GM18502 (cell line): ENCODE data around the gene NTN1.
"Not testable (repeated sequence)": the region's sequence is repeated elsewhere in the genome, so short reads cannot be mapped to it uniquely, and the experiment has no call there.

Experiments
- ATAC-seq: cut with Tn5 transposase; IDR thresholded peaks from one replicate; pipeline ENCODE4 v1.9.1; 2021; ENCODE audit warnings: mild to moderate bottlenecking; ENCODE audit not compliant: unreplicated experiment, poor library complexity

The NTN1 gene

DNA sequence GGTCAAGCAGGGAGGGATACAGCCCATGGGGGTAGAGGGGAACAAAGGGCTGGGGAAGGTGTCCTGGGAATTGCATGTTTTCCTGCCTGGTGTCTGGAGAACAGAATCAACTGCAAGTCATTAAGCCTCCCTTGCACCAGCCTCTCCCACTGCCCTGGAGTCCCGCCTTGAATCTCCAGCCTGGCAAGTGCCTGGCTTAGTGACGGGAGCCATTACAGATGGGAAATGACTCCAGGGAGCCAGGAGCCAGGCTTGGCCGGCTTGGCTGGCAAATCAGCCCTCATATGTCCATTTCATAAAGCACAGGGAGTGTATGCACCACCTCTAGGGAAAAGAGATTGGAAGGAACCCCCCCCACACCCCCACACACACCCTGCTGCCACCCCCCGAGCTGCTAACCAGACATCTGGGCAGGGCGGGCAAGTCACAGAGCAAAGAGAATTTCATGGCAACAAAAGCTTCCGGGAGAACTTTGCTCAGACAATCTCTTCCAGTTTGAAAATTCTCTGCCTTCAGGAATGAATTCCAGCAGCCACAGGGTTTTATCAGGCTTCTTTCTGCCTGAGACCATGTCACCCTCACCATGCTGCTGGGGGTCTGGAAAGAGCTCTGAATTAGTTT lies 127.7 kb downstream of the NTN1 start:
- ATAC-seq, result no peak

DNA sequence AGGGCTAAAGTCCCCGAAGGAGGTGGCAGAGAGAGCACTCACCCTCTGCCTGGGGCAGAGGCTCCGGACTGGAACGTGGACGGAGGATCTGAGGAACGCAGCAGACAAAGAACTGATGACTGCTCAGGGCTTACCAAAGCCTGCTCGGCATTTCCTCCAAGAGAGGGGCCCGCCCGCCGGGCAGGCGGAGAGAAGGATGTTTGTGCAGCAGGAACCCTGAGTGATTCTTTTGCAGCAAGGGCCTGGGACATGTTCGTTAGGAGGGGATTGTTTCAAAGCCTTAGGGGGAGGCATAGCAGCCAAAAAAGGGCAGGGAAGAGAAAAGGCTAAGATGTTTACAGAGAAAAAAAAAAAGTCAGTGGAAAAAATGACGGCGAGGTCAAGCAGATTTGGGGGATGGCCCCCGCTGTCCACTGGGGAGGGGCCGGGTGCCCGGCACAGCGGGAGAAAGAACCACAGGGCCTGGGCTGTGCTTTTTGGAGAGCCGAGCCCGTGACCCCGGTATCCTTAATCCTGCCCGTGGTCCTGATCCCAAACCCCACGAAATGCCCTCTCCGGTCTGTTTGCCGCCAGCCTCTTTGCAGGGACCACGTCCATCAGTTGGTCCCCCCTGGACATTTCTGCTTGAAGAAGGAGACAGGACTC lies 129.3 kb downstream of the NTN1 start:
- no peak for ATAC-seq

DNA sequence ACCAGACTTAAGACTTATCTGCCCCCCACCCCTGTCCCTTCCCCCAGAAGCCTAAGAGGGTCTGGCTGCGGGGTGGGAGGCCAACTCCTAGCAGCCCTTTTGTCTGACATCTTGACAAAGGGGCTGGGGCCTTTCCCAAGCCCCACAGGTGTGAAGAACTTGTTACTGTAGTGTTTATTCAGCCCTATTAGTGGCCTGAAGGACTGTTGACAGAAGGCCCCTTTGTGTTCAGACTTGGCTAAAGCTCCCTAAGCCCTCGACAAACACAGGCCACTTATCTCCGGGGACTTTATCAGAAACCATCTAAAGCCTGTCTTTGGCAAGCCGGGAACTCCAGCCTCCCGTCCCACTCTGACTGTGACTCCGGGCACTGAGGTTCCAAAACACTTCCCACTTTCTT lies 129.8 kb downstream of the NTN1 start:
- no peak for ATAC-seq

DNA sequence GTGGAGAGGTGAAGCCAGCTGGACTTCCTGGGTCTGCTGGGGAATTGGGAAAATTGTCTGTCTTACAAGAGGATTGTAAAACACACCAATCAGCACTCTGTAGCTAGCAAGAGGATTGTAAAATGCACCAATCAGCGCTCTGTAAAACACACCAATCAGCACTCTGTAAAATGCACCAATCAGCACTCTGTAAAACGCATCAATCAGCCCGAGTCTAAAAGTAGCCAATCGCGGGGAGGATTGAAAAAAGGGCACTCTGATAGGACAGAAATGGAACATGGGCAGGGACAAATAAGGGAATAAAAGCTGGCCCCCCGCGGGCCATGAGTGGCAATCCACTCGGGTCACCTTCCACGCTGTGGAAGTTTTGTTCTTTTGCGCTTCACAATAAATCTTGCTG lies 130.4 kb downstream of the NTN1 start:
- ATAC-seq, result not testable (repeated sequence)

DNA sequence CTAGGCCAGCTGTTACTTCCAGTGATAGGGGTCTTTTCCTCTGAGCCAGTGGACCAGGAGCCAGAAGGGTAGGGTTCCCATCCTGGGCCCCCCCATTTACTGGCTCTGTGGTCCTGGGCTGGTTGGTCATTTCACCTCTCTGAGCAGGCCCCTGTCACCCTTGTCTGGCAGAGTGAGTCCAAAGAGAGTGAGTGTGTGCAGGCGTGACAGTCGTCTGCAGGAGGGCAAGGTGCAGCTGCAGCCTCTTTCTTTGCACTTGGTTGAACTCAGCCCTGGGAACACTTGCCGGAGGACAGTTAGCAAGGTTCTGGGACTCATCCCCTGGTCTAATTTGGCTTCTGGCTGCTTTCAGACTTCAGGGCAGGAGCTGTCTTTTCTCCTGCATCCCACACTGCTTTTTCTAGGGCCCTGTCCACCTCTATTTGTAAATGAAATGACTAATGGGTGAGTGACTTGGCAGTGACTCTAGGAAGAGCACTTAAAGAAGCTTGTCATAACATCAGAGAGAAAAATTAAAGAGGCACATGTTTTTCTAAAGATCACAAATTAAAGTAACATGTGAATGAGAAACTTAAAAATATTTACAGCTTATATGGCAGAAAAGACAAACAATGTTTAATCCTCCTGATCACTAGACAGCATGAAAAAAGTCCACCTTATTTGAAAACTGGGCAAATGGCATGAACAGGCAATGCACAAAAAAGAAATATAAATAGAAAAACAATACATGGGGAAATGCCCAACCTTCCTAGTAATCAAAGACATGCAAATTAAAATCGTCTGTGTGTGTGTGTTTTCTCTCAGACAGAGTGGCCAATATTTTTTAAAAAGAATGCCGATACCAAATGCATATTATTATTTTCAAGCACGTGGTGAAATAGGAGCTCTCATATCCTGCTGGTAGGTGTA lies 137.5 kb downstream of the NTN1 start:
- no peak for ATAC-seq

DNA sequence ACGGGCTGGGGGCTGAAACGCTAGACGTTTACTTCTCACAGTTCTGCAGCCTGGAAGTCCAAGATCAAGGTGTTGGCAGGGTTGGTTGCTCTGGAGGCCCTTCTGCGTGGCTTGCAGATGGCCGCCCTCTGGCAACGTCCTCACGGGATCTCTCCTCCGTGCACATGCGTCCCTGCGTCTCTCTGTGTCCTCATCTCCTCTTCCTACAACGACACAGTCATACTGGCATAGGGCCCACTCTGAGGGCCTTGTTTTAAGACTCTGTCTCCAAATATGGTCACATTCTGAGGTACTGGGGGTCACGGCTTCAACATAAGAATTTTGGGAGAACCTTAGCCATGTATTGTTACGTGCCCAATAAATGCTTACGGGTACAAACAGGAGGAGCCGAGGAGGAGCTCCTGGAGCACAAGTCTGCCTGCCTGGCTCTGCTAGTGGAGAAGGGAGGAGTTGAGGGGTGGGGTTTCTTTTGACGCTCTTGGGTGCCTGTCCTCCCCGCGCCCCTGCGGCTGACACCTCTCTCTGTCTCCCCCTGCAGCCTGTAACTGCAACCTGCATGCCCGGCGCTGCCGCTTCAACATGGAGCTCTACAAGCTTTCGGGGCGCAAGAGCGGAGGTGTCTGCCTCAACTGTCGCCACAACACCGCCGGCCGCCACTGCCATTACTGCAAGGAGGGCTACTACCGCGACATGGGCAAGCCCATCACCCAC lies 141.1 kb downstream of the NTN1 start:
- ATAC-seq, result no peak

DNA sequence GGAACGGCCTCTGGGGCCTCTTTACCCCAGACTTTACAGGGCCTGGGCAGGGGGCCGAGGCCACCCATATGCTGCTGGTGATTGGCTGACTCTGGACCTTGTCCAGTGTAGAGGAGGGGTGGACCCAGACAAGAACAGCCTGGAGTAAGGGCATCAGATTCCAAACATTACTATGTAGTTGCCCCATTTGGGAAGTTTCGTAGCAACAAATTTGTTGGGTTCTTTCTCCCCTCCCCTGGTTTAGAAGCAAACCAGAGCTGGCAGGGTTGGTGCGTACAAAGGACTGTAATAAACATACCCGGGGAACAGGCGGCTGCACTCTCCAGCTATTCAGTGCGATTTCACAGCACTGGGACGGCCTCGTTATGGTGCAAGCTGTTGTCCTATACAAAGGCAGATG lies 145.5 kb downstream of the NTN1 start:
- no peak for ATAC-seq

DNA sequence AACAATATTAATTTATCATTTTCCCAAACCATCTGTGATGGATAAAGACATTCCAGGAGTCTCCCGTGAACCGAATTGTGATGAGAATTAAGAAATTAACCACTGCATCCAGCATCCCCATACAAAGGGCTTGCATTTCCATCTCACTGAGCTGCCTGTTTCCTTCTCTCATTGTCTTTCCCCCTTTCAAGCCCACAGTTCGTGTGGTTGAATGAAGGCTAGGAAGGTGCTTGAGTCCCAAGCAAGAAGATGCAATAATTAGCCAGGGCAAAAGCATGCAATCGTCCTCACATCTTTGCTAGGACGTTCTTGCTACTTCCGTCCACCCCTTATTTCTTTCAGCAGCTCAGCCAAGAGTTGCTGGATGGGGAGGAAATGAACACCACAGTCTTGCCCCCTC lies 146.1 kb downstream of the NTN1 start:
- ATAC-seq, result no peak

DNA sequence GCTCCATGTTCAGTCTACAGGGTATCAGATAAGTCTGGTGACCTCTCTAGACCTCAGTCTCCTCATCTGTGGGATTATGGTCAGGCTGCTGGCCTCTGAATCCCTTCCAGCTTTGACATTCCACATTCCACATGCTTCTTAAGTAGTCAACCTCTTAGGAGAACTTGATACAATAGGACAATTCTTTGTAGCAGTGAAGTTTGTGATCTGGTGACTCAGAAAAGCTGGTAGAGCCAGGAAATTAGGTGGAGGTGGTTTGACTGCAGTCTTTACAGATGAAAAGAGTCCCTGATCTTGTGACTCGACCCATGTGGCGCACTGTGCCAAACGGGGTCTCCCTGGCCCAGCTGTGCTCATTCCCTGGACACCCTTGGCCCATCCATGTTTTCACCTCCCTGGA lies 147.8 kb downstream of the NTN1 start:
- ATAC-seq, result no peak

DNA sequence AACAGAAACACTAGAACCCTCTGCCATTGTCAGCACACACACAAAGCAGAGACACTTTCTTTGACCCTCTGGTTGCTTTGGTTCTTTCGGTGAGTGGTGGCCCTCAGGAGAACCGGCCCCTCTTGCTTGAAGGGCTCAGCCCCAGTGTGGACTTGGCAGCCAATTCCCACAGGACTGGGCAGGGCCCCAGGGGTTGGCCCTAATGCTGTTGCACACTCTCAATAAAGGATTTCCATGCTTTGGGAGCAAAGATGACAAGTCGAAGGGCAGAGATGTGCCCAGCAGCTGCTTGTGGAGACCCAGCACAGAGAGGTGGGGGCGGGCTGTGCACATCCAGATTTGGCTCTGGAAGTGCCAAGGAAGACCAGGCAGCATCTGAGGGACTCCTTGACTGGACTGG lies 149.0 kb downstream of the NTN1 start:
- ATAC-seq, result no peak

DNA sequence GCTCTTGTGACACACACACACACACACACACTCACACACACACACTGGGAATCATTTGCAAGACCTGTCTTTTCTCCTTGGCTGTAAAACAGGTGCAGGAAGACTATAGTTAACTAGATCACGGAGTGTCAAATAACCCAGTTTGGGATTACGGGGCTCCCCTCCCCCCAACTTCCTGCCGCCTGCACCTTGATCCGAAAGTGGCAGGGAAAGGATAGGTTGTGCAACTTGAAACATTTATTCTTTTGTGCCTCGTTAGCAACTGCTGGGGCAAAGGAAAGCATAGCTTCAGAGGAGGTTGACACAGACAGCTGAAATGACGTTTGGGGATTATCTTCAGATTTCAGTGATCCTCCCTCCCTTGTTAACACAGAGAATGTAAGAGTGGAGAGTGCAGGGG lies 149.5 kb downstream of the NTN1 start:
- no peak for ATAC-seq

DNA sequence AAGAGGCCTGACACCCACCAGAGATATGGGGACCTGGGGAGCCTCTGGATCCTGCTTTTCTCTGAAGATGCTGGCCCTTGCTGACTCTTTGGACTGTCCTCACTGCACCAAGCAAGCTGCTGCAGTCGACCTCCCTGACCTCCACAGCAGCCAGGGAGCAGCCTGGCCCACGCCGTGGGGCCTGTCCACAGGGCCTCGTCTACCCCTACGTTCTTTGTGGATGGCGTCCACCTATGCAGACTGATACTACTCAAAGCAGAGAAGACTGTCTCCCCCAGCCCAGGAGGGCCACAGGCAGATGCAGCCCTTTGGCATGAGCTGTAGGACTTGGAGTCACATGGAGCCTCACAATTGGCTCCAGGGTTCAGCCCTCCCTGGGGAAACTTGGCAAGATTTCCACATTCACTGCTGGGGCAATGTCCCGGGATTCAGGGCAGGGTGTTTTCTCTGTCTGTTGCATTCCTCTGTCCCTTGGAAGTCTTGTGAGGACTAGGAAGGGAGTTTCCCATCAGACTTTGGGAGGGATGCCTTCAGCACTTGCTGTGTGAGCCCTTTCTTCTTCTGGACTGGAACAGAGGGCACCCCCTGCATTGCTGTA lies 152.2 kb downstream of the NTN1 start:
- no peak for ATAC-seq

DNA sequence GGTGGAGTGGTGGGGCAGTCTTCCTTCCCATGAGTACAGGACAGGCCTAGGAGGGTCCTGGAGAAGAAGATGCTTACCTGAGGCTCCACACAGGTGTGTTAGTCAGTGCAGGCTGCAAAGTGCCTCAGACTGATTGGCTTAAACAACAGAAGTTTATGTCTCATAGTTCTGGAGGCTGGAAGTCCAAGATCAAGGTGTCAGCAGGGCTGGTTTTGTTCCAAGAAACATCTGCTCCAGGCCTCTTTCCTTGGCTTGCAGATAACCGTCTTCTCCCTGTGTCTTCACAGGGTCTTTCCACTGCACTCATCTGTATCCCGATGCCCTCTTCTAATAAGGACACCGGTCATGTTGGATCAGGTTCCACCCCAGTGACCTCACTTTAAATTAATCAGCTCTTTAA lies 153.0 kb downstream of the NTN1 start:
- no peak for ATAC-seq

DNA sequence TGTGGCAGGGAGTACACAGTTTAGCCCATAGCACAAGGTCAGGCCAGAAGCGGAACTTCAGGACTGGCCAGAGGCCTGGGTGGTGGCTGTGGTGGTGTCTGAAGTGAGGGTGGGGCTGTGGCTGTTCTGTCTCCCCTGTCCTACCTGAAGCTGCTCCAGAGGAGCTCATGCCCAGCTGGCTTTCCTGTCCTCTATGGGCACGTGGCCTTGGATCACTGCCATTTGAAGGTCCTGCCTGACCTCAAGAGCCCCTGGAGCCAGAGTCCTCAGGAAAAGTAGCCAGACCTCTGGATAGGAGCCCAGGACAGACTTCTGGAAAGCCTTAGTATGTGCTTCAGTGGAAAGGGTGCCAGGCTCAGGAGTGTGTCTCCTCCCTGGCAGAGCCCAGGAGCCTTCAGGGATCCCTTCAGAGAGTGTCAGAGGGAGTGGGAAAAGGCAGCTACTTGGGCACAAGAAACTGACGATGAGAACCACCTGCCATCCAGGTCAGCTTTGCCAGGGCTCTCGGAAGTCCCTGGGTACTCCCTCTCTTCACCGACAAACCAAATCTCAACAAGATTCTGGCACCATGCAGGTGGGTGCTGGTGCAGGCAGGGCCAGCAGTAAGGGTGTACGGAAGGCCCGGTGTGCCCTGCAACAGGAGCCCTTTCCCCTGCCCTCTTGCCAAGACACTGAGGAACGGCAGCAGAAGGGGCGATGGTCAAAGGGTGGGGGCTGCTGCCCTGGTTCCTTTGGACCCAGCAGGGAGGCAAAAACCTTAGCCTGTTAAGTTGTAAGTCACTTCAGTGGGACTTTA lies 153.7 kb downstream of the NTN1 start:
- ATAC-seq, result no peak

DNA sequence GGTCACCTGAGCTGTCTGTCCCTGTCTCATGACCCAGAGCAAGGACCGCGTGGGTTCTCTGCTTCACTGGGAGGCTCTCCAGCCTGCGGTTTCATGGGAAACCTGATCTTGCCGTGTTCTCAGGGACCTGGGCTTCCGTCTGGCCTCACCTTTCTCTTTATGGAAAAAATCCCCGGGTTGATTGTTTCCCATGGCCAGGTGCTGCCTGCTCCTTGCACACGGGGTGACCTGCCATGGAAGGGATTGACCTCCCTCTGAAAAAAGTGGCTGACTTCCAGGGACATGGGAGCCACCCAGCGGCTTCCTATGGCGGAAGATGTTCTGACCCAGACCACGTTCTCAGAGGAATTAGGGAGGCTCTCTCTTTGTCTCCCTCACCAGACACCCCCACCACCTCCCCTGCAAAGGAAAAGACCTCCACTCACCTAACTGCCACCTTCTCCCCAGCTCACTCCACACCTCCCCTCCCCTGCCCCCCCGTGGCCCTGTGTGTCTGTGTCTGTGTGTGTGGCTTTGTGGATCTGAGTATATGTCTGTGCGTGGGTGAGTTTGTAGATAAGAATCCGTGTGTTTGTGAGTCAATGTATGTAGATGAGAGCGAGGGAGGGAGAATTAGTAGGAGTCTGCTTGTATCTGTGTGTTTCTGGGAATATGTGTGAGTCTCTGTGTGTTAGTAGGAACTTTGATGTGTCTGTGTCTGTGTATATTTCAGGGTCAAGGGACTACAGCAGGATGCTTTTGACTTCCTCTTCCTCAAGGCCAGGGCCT lies 154.6 kb downstream of the NTN1 start:
- no peak for ATAC-seq

DNA sequence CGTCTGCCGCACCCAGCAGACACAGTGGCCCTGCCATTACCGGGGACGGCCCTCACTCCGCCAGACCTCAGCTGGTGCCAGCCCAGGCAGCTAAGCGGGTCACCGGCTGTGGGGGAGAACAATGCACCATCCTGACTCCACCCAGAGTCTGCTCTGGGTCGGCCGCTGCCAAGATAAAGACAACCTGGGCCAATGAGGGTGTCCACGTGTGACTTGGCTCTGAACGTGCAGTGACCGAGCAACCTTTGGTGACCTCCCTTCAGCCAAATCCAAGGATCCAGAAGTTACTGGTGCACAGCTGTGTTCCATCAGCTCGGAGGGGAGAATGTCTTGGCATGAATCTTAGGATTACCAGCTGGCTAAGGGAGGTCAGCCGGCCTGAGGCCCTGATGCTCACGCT lies 155.9 kb downstream of the NTN1 start:
- no peak for ATAC-seq

DNA sequence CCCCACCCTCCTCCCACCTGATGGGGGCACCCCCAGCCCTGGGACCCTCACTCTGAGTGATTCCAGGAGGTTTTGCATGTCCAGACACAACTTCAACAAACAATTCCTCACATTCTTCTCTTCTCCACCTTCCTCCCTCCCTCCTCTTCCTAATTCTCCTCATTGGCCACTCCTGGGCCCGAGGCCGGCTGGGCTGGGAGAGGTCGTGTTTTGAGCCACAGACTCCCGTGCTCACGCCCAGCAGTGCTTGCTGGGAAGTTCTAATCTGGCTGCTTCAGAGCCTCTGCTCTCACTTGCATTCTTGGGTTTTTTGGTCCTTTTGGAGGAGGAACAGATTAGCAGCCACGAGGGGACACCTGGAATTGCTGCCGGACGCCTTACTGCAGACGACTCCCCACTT lies 157.0 kb downstream of the NTN1 start:
- no peak for ATAC-seq

DNA sequence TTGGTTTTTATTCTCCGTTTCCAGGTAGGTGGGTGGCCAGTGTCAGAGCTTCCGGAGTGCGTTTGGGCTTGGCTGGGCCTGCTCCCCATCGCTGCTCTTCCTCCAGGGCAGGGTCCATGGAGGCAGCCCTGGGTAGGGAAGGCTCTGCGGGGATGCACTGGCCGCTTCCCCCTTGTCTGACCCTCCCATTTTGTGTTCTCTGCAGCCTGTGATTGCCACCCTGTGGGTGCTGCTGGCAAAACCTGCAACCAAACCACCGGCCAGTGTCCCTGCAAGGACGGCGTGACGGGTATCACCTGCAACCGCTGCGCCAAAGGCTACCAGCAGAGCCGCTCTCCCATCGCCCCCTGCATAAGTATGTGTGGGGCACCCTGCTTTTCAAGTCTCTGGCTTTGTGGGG lies 158.3 kb downstream of the NTN1 start:
- no peak for ATAC-seq

DNA sequence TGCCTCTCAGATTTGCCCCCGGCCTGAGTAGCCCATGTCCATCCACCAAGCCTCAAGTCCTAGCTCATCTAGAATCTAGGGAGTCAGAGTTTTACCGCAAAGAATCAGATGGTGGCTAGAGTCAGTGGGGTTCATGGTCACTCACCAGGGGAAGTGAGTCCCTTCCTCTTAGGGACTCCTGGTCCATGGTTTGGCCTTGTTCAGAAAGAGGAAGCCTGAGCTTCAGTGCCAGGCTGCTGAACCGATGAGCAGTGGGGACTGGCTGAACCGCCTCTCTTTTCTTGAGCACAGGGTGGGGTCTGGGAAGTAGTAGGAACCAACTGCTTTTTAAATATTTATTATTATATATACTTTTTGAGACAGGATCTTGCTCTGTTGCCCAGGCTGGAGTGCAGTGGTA lies 160.3 kb downstream of the NTN1 start:
- ATAC-seq, result no peak
